Measurements from ENCODE around the gene OR10H4.

- TF ChIP-seq POLR2A (IDR thresholded peaks at IDR 0.05) (no peak), CTCF (IDR thresholded peaks at IDR 0.05) (no peak)
These were observed 48.3 kb upstream of the OR10H4 start for GRCh38 chr19:15900504-15900903.
